COR-L47 (cell line): ENCODE measurements around the gene RPS6KA5.

Source experiments
- DNase-seq: peaks from one replicate; lab custom pipeline; 2025; lab: John Stamatoyannopoulos, UW

RPS6KA5 gene

GRCh38 chr14:90807060-90807459 lies 253.4 kb downstream of the RPS6KA5 start:
- no peak for DNase-seq

- no peak for DNase-seq
These were observed 254.5 kb downstream of the RPS6KA5 start for GRCh38 chr14:90805662-90806540.

- DNase-seq, result no peak
These were observed 255.4 kb downstream of the RPS6KA5 start for GRCh38 chr14:90805084-90805391.

GRCh38 chr14:90804292-90805083 lies 256.0 kb downstream of the RPS6KA5 start:
- DNase-seq, result no peak

GRCh38 chr14:90803249-90803648 lies 257.2 kb downstream of the RPS6KA5 start:
- no peak for DNase-seq

- no peak for DNase-seq
These were observed 261.0 kb downstream of the RPS6KA5 start for GRCh38 chr14:90799420-90799819.

- no peak for DNase-seq
These were observed 262.5 kb downstream of the RPS6KA5 start for GRCh38 chr14:90797919-90798318.
